ENCODE results near the gene STX11.

STX11 gene

GRCh38 chr6:144143106-144143505, 7.2 kb upstream of the STX11 start:
- DNase-seq (ENCODE audit: low read depth) = no peak

GRCh38 chr6:144143878-144144277, 6.4 kb upstream of the STX11 start:
- DNase-seq (ENCODE audit: low read depth) = no peak

- DNase-seq (ENCODE audit: low read depth) = peak; percentile 70
These were observed 5.3 kb upstream of the STX11 start for GRCh38 chr6:144144996-144145395.

- peak; percentile 34 for DNase-seq (ENCODE audit: low read depth)
These were observed 4.8 kb upstream of the STX11 start for GRCh38 chr6:144145541-144145940.

GRCh38 chr6:144148886-144149285, 1.4 kb upstream of the STX11 start:
- DNase-seq (ENCODE audit: low read depth) = peak; percentile 11

GRCh38 chr6:144149558-144149893, 791 bp upstream of the STX11 start:
- DNase-seq (ENCODE audit: low read depth) = no peak

- DNase-seq (ENCODE audit: low read depth) = peak; percentile 62
These were observed 667 bp downstream of the STX11 start for GRCh38 chr6:144150710-144151657.

- no peak for DNase-seq (ENCODE audit: low read depth)
These were observed 2.1 kb downstream of the STX11 start for GRCh38 chr6:144152334-144152900.

- no peak for DNase-seq (ENCODE audit: low read depth)
These were observed 2.9 kb downstream of the STX11 start for GRCh38 chr6:144153260-144153659.

- DNase-seq (ENCODE audit: low read depth) = no peak
These were observed 3.7 kb downstream of the STX11 start for GRCh38 chr6:144153971-144154370.

GRCh38 chr6:144155529-144155928, 5.2 kb downstream of the STX11 start:
- no peak for DNase-seq (ENCODE audit: low read depth)

- no peak for DNase-seq (ENCODE audit: low read depth)
These were observed 6.0 kb downstream of the STX11 start for GRCh38 chr6:144156338-144156737.

GRCh38 chr6:144156991-144157390, 6.7 kb downstream of the STX11 start:
- DNase-seq (ENCODE audit: low read depth) = no peak

GRCh38 chr6:144158133-144158532, 7.8 kb downstream of the STX11 start:
- peak; percentile 55 for DNase-seq (ENCODE audit: low read depth)

GRCh38 chr6:144159223-144159622, 8.9 kb downstream of the STX11 start:
- no peak for DNase-seq (ENCODE audit: low read depth)

GRCh38 chr6:144159742-144160141, 9.4 kb downstream of the STX11 start:
- no peak for DNase-seq (ENCODE audit: low read depth)

- DNase-seq (ENCODE audit: low read depth) = no peak
These were observed 10.2 kb downstream of the STX11 start for GRCh38 chr6:144160431-144161005.

- DNase-seq (ENCODE audit: low read depth) = no peak
These were observed 11.7 kb downstream of the STX11 start for GRCh38 chr6:144161975-144162374.

GRCh38 chr6:144162977-144163376, 12.7 kb downstream of the STX11 start:
- DNase-seq (ENCODE audit: low read depth) = no peak

GRCh38 chr6:144165784-144166183, 15.5 kb downstream of the STX11 start:
- no peak for DNase-seq (ENCODE audit: low read depth)

GRCh38 chr6:144170044-144170443, 19.7 kb downstream of the STX11 start:
- no peak for DNase-seq (ENCODE audit: low read depth)

GRCh38 chr6:144171406-144171805, 21.1 kb downstream of the STX11 start:
- DNase-seq (ENCODE audit: low read depth) = no peak

GRCh38 chr6:144174006-144174405, 23.7 kb downstream of the STX11 start:
- no peak for DNase-seq (ENCODE audit: low read depth)
